Right lobe of liver (tissue), 4 donors: ENCODE results near the gene BSG.

Source experiments
- POLR2A ChIP-seq: fragments of 450-650 bp; IDR thresholded peaks from one replicate; pipeline ENCODE4 v1.6.1; 2017; ENCODE audit warnings: antibody characterized with exemption, mild to moderate bottlenecking
- TF ChIP-seq, protein P1 (sequence below), 4 donors: fragments of 200-600 bp in 3 of 4; fragments of 450-650 bp in 1 of 4; IDR thresholded peaks; one replicate each; pipeline versions ENCODE4 v1.5.1 to v1.8.0; 2016 to 2022; ENCODE audit warnings: antibody characterized with exemption in 4 of 4, mild to moderate bottlenecking in 2 of 4
- donor health status: DM: no; HTN: no; CAD: no.
- donor health status: DM: no; HTN: no; CAD: no.
- donor health status: DM: no; HTN: yes; CAD: no.

DNA sequence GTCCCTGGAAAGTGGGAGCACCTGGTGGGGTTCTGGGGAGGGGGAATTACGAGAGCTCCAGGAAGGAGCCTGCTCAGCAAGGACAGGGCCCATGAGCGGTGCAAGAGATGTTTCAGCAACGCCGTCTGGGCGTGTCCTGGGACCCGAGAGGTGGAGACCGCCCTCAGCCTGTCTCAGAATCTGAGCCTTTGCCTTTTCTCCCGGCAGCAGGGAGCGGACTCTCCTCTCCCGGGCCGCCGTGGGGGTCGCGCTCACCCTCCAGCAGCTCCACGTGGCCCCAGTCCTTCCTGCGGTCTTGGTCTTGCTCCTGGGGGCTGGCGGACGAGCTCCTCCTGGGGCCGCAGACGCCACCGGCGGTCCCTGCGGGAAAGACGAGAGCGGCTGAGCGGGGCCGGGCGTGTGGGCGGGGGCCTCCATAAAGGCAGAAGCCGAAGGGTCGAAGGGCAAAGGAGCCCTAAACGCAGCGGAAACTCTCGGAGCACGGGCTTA, 60.2 kb downstream of the BSG start:
- TF ChIP-seq, protein P1, sequence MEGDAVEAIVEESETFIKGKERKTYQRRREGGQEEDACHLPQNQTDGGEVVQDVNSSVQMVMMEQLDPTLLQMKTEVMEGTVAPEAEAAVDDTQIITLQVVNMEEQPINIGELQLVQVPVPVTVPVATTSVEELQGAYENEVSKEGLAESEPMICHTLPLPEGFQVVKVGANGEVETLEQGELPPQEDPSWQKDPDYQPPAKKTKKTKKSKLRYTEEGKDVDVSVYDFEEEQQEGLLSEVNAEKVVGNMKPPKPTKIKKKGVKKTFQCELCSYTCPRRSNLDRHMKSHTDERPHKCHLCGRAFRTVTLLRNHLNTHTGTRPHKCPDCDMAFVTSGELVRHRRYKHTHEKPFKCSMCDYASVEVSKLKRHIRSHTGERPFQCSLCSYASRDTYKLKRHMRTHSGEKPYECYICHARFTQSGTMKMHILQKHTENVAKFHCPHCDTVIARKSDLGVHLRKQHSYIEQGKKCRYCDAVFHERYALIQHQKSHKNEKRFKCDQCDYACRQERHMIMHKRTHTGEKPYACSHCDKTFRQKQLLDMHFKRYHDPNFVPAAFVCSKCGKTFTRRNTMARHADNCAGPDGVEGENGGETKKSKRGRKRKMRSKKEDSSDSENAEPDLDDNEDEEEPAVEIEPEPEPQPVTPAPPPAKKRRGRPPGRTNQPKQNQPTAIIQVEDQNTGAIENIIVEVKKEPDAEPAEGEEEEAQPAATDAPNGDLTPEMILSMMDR (IDR thresholded peaks at IDR 0.05): no peak
- no peak for TF ChIP-seq POLR2A
